ENCODE measurements around the gene CARNS1.

CARNS1 gene

DNA sequence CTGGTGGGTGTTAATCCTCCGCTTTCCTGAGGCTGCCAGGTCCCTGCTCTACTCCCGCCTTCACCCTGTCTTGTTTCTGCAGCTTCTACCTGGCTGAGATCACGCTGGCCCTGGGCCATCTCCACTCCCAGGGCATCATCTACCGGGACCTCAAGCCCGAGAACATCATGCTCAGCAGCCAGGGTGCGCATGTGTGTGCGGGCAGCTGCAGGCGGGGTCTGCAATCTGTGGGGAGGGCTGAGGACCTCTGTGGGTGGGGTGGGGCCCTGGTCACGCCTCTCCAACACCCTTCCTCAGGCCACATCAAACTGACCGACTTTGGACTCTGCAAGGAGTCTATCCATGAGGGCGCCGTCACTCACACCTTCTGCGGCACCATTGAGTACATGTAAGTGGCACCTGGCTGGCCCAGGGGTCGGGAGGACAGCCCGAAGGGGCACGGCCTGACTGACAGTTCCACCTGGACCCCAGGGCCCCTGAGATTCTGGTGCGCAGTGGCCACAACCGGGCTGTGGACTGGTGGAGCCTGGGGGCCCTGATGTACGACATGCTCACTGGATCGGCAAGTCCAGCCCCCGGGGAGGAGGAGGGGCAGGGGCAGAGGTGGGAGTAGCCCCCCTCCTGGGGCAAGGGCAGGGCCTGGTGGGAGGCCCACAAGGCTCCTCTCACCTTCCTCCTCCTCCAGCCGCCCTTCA lies 17.3 kb downstream of the CARNS1 start:
- no peak overlapping the region for H3K4me3 ChIP-seq (ENCODE audit: control insufficient read depth, low read depth, low read length)
- TF ChIP-seq, protein P1, sequence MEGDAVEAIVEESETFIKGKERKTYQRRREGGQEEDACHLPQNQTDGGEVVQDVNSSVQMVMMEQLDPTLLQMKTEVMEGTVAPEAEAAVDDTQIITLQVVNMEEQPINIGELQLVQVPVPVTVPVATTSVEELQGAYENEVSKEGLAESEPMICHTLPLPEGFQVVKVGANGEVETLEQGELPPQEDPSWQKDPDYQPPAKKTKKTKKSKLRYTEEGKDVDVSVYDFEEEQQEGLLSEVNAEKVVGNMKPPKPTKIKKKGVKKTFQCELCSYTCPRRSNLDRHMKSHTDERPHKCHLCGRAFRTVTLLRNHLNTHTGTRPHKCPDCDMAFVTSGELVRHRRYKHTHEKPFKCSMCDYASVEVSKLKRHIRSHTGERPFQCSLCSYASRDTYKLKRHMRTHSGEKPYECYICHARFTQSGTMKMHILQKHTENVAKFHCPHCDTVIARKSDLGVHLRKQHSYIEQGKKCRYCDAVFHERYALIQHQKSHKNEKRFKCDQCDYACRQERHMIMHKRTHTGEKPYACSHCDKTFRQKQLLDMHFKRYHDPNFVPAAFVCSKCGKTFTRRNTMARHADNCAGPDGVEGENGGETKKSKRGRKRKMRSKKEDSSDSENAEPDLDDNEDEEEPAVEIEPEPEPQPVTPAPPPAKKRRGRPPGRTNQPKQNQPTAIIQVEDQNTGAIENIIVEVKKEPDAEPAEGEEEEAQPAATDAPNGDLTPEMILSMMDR (IDR thresholded peaks at IDR 0.05; ENCODE audit: control insufficient read depth, insufficient read depth, low read depth, low read length, missing control alignments), result no peak
- DNase-seq (ENCODE audit: low read depth), result no peak

DNA sequence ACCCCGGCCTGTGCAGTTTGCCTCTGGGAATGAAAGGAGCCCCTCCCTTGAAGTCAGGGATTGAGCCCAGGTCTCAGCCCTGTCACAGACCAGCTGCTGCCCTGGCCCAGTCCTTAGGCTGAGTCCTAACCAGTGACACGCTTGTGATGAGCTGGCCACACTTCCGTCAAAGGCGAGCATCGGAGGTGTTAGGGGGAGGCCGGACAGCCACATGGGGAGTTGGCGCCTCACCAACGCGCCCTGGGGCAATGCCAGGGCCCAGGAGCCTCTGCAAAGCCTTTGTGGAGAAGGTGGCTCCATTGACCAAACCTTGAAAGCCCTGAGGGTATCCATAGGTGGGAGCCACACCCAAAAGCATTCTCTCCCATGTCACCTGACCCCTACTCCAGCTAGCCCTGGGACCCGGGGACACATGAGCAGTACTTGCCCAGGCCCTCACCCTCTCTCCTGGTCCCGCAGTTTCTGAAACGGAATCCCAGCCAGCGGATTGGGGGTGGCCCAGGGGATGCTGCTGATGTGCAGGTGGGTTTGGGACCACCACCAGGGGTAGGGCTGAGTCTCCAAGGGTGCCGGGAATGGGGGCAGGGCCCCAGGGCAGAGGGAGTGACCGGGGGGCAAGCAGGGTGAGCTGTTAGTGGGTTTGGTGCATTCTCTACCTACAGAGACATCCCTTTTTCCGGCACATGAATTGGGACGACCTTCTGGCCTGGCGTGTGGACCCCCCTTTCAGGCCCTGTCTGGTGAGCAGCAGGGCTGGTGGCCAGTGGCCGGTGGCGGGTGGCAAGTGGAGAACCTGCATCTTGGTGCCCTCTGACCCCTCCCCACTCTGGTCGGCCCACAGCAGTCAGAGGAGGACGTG lies 18.3 kb downstream of the CARNS1 start:
- TF ChIP-seq, protein P1 (IDR thresholded peaks at IDR 0.05; ENCODE audit: control insufficient read depth, insufficient read depth, low read depth, low read length, missing control alignments), result no peak
- DNase-seq (ENCODE audit: low read depth), result no peak
- no peak overlapping the region for H3K4me3 ChIP-seq (ENCODE audit: control insufficient read depth, low read depth, low read length)

DNA sequence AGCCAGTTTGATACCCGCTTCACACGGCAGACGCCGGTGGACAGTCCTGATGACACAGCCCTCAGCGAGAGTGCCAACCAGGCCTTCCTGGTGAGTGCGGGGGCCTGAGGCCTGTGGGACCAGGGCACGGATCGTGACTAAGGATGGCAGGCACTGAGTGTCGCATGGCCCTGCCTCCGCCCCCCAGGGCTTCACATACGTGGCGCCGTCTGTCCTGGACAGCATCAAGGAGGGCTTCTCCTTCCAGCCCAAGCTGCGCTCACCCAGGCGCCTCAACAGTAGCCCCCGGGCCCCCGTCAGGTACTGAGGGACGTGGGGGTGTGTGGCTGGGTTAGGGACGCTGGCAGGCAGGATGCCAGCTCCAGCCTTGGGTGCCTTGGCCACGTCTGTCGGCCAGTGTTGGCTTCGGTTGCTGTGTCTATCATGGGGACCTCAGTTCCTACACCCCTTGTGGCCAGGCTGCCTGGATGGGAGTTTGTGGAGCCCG lies 19.0 kb downstream of the CARNS1 start:
- H3K4me3 ChIP-seq (ENCODE audit: control insufficient read depth, low read depth, low read length), result no peak overlapping the region

DNA sequence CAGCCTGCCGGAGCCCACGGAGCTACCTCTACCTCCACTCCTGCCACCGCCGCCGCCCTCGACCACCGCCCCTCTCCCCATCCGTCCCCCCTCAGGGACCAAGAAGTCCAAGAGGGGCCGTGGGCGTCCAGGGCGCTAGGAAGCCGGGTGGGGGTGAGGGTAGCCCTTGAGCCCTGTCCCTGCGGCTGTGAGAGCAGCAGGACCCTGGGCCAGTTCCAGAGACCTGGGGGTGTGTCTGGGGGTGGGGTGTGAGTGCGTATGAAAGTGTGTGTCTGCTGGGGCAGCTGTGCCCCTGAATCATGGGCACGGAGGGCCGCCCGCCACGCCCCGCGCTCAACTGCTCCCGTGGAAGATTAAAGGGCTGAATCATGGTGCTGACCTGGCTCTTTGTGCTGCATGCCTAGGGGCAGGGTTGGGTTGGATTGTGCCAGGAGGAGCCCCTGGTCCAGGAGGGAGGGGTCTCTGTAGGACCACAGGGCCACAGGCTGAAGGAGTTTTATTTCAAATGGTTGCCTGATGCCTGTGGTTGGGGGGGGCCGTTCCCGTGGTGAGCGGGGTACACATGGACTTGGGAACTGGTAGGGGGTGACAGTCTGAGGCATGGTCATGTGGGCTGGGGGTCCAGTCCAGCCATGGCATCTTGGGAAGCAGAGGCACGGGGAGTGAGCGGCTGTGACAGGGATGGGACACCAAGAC lies 19.7 kb downstream of the CARNS1 start:
- no peak overlapping the region for H3K4me3 ChIP-seq (ENCODE audit: control insufficient read depth, low read depth, low read length)
- no peak for DNase-seq (ENCODE audit: low read depth)
- TF ChIP-seq, protein P1 (IDR thresholded peaks at IDR 0.05; ENCODE audit: control insufficient read depth, insufficient read depth, low read depth, low read length, missing control alignments), result no peak

More for the DNA sequence above, 19.0 kb downstream of the CARNS1 start:
- no peak for DNase-seq (ENCODE audit: low read depth)
- TF ChIP-seq, protein P1 (IDR thresholded peaks at IDR 0.05; ENCODE audit: control insufficient read depth, insufficient read depth, low read depth, low read length, missing control alignments), result no peak

DNA sequence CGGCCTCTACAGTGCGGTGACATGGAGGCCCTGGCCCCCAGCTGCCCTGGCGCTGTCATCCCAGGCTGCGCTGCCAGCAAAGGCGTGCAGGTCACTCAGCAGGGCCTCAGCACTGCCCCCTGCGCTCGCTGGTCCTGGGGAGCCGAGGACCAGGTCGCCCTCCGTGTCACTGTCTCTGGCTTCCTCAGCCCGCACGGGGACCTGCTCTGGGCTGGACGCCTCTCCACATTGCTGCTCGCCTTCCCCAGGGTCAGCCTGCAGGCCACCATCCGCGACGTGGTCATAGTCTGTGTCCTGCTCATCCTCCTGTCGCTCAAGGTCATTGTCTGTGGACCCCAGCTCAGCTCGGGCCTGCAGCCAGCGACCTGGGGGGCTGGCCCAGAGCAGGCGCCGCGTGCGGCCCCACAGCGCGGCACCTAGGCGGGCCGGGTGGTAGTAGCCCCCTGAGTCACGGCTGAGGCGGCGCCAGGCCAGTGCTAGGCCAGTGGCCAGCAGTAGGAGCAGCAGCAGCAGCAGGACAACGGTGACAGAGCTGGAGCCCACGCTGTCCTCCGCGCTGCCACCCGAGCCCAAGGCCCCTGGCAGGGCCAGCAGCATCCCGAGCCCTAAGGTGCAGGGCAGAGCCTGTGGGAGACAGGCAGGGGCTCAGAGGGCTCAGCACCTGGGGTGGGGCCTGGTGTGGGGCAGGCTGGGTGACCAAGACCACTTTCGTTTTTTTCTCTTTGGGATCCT lies 20.4 kb downstream of the CARNS1 start:
- TF ChIP-seq, protein P1 (IDR thresholded peaks at IDR 0.05; ENCODE audit: control insufficient read depth, insufficient read depth, low read depth, low read length, missing control alignments), result no peak
- DNase-seq (ENCODE audit: low read depth), result no peak
- H3K4me3 ChIP-seq (ENCODE audit: control insufficient read depth, low read depth, low read length), result no peak overlapping the region

Data from AG09309 (cell line).